HEK293 (cell line): ENCODE data around the gene RRP1.
A peak's percentile ranks its signal among the peaks of the same experiment; 100 is the strongest.

ENCODE experiments used
- CTCF ChIA-PET: fragments of 350-600 bp; formaldehyde crosslinking; extraction: SDS; loops from one replicate; lab custom pipeline; 2021; ENCODE audit warnings: antibody characterized with exemption; lab: Yijun Ruan, JAX
- POLR2A ChIA-PET: fragments of 300-600 bp; formaldehyde crosslinking; extraction: SDS; loops from one replicate; lab custom pipeline; 2020; ENCODE audit warnings: antibody characterized with exemption, inconsistent platforms; lab: Yijun Ruan, JAX
- H3K27ac ChIP-seq: fragments of 200-500 bp; sonication (Bioruptor generic); 2 replicates; pipeline ENCODE4 v1.5.1; 2014; ENCODE audit warnings: low read depth, low read length, control low read depth, inconsistent platforms; ENCODE audit errors: extremely low read depth
- H3K36me3 ChIP-seq, 2 experiments: fragments of 200-500 bp in 1 of 2; sonication (Bioruptor generic) in 1 of 2; 1 replicate in 1 of 2; 2 replicates in 1 of 2; pipeline ENCODE4 v1.5.1; 2014 to 2017; ENCODE audit warnings: inconsistent platforms in 2 of 2, low read length in 2 of 2; ENCODE audit not compliant: control insufficient read depth in 2 of 2, insufficient read depth in 1 of 2
- H3K4me1 ChIP-seq: fragments of 200-500 bp; sonication (Bioruptor generic); 2 replicates; pipeline ENCODE4 v1.5.1; 2014; ENCODE audit warnings: mild to moderate bottlenecking, low read length, inconsistent platforms; ENCODE audit not compliant: control insufficient read depth, insufficient read depth
- H3K4me3 ChIP-seq: 2 replicates; pipeline ENCODE4 v1.5.1; 2011; ENCODE audit warnings: low read depth, mild to moderate bottlenecking, control low read depth, low read length, moderate library complexity
- H3K9me3 ChIP-seq: fragments of 200-500 bp; sonication (Bioruptor generic); 2 replicates; pipeline ENCODE4 v1.5.1; 2014; ENCODE audit warnings: low read depth, low read length, inconsistent platforms; ENCODE audit not compliant: control insufficient read depth, insufficient read depth
- GLI2 ChIP-seq: fragments of 450-650 bp; formaldehyde crosslinking; IDR thresholded peaks from 2 replicates; pipeline ENCODE4; 2017; ENCODE audit warnings: missing biosample characterization, missing genetic modification characterization, low read depth, borderline replicate concordance
- GLI4 ChIP-seq: fragments of 450-650 bp; formaldehyde crosslinking; IDR thresholded peaks from 2 replicates; pipeline ENCODE4 v1.5.1; 2016; ENCODE audit warnings: missing biosample characterization, missing genetic modification characterization
- GLIS1 ChIP-seq: fragments of 450-650 bp; formaldehyde crosslinking; IDR thresholded peaks from 2 replicates; pipeline ENCODE4 v1.5.1; 2016; ENCODE audit warnings: missing biosample characterization, missing genetic modification characterization
- MYNN ChIP-seq: fragments of 450-650 bp; formaldehyde crosslinking; IDR thresholded peaks from 2 replicates; pipeline ENCODE4 v1.5.1; 2016; ENCODE audit warnings: missing biosample characterization, missing genetic modification characterization, borderline replicate concordance
- SP3 ChIP-seq: fragments of 450-650 bp; formaldehyde crosslinking; IDR thresholded peaks from 2 replicates; pipeline ENCODE4 v1.5.1; 2016; ENCODE audit warnings: missing biosample characterization, missing genetic modification characterization
- ZNF18 ChIP-seq: fragments of 450-650 bp; formaldehyde crosslinking; IDR thresholded peaks from 2 replicates; pipeline ENCODE4 v1.5.1; 2016; ENCODE audit warnings: missing biosample characterization, missing genetic modification characterization
- ZNF335 ChIP-seq: fragments of 450-650 bp; formaldehyde crosslinking; conservative IDR thresholded peaks from 2 replicates; pipeline ENCODE4 v1.5.1; 2016; ENCODE audit warnings: missing biosample characterization, missing genetic modification characterization
- ZNF394 ChIP-seq: fragments of 450-650 bp; formaldehyde crosslinking; IDR thresholded peaks from 2 replicates; pipeline ENCODE4 v1.5.1; 2016; ENCODE audit warnings: missing biosample characterization, missing genetic modification characterization, mild to moderate bottlenecking, moderate library complexity, borderline replicate concordance
- ZNF416 ChIP-seq: fragments of 450-650 bp; formaldehyde crosslinking; IDR thresholded peaks from 2 replicates; pipeline ENCODE4 v1.5.1; 2016; ENCODE audit warnings: missing biosample characterization, missing genetic modification characterization
- ZNF426 ChIP-seq: fragments of 450-650 bp; formaldehyde crosslinking; IDR thresholded peaks from 2 replicates; pipeline ENCODE4 v1.5.1; 2017; ENCODE audit warnings: missing biosample characterization, missing genetic modification characterization, mild to moderate bottlenecking, inconsistent platforms, moderate library complexity
- ZNF488 ChIP-seq: fragments of 450-650 bp; formaldehyde crosslinking; IDR thresholded peaks from 2 replicates; pipeline ENCODE4 v1.5.1; 2016; ENCODE audit warnings: missing biosample characterization, missing genetic modification characterization
- ZNF600 ChIP-seq: fragments of 450-650 bp; formaldehyde crosslinking; IDR thresholded peaks from 2 replicates; pipeline ENCODE4 v1.5.1; 2016; ENCODE audit warnings: missing biosample characterization, missing genetic modification characterization
- ZNF692 ChIP-seq: fragments of 450-650 bp; formaldehyde crosslinking; IDR thresholded peaks from 2 replicates; pipeline ENCODE4 v1.5.1; 2016; ENCODE audit warnings: missing biosample characterization, missing genetic modification characterization
- ZNF707 ChIP-seq: fragments of 450-650 bp; formaldehyde crosslinking; IDR thresholded peaks from 2 replicates; pipeline ENCODE4 v1.5.1; 2016; ENCODE audit warnings: missing biosample characterization, missing genetic modification characterization
- ZSCAN23 ChIP-seq: fragments of 450-650 bp; formaldehyde crosslinking; IDR thresholded peaks from 2 replicates; pipeline ENCODE4 v1.5.1; 2016; ENCODE audit warnings: missing biosample characterization, missing genetic modification characterization
- TF ChIP-seq, protein P1 (sequence below): fragments of 450-650 bp; formaldehyde crosslinking; IDR thresholded peaks from 2 replicates; pipeline ENCODE4 v1.5.1; 2017; ENCODE audit warnings: missing biosample characterization, mild to moderate bottlenecking, missing genetic modification characterization, moderate library complexity
- TF ChIP-seq, protein P2 (sequence below): fragments of 450-650 bp; formaldehyde crosslinking; IDR thresholded peaks from 2 replicates; pipeline ENCODE4 v1.5.1; 2016; ENCODE audit warnings: missing biosample characterization, missing genetic modification characterization
- TF ChIP-seq, protein P3 (sequence below): fragments of 450-650 bp; formaldehyde crosslinking; IDR thresholded peaks from 2 replicates; pipeline ENCODE4 v1.5.1; 2016; ENCODE audit warnings: missing biosample characterization, missing genetic modification characterization

RRP1 gene

GRCh38 chr21:43763901-43764523 lies 25.4 kb upstream of the RRP1 start:
- TF ChIP-seq ZNF416 (tag by site-specific recombination) (no peak), ZNF692 (tag by site-specific recombination) (peak; percentile 65; the same call in 1 of the 2 replicates), ZNF707 (no peak), ZNF488 (no peak), ZNF426 (tag by site-specific recombination) (no peak), GLI2 (no peak)
- TF ChIP-seq, protein P1, sequence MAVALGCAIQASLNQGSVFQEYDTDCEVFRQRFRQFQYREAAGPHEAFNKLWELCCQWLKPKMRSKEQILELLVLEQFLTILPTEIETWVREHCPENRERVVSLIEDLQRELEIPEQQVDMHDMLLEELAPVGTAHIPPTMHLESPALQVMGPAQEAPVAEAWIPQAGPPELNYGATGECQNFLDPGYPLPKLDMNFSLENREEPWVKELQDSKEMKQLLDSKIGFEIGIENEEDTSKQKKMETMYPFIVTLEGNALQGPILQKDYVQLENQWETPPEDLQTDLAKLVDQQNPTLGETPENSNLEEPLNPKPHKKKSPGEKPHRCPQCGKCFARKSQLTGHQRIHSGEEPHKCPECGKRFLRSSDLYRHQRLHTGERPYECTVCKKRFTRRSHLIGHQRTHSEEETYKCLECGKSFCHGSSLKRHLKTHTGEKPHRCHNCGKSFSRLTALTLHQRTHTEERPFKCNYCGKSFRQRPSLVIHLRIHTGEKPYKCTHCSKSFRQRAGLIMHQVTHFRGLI = no peak
- TF ChIP-seq, protein P2, sequence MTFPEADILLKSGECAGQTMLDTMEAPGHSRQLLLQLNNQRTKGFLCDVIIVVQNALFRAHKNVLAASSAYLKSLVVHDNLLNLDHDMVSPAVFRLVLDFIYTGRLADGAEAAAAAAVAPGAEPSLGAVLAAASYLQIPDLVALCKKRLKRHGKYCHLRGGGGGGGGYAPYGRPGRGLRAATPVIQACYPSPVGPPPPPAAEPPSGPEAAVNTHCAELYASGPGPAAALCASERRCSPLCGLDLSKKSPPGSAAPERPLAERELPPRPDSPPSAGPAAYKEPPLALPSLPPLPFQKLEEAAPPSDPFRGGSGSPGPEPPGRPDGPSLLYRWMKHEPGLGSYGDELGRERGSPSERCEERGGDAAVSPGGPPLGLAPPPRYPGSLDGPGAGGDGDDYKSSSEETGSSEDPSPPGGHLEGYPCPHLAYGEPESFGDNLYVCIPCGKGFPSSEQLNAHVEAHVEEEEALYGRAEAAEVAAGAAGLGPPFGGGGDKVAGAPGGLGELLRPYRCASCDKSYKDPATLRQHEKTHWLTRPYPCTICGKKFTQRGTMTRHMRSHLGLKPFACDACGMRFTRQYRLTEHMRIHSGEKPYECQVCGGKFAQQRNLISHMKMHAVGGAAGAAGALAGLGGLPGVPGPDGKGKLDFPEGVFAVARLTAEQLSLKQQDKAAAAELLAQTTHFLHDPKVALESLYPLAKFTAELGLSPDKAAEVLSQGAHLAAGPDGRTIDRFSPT (tag by site-specific recombination) = no peak
- H3K36me3 ChIP-seq = peaks cover 0 to 35% of the 10 kb centered on the region in 2 experiments; a peak in 1 of 3 replicates
- H3K27ac ChIP-seq = no peak overlapping the region
- H3K9me3 ChIP-seq = no peaks in the 10 kb centered on the region
- H3K4me1 ChIP-seq = no peaks in the 10 kb centered on the region
- ChIA-PET CTCF (interaction anchor here (0.7 kb wide), 1 partner anchor 52 kb away, joined by 3 read pairs; no protein-coding TSS in a partner anchor), POLR2A (interaction anchor here (0.6 kb wide), 1 partner anchor 67 kb away, joined by 4 read pairs; no protein-coding TSS in a partner anchor)
- H3K4me3 ChIP-seq = no peak overlapping the region

GRCh38 chr21:43764576-43765495 lies 24.5 kb upstream of the RRP1 start:
- Histone ChIP-seq H3K36me3 (peaks cover 0 to 29% of the 10 kb centered on the region in 2 experiments; a peak in 1 of 3 replicates), H3K27ac (no peak overlapping the region), H3K4me3 (no peak overlapping the region), H3K9me3 (no peaks in the 10 kb centered on the region), H3K4me1 (no peaks in the 10 kb centered on the region)
- ChIA-PET POLR2A (interaction anchor here (0.6 to 0.7 kb wide), 2 partner anchors 19 to 68 kb away, joined by 4 read pairs; no protein-coding TSS in a partner anchor), CTCF (interaction anchor here (0.7 kb wide), 1 partner anchor 51 kb away, joined by 3 read pairs; no protein-coding TSS in a partner anchor)
- TF ChIP-seq SP3 (tag by site-specific recombination) = no peak
- TF ChIP-seq ZNF394 (tag by site-specific recombination) = peak; percentile 62
- TF ChIP-seq ZNF18 (tag by site-specific recombination) = peak; percentile 93
- TF ChIP-seq ZNF335 (tag by site-specific recombination) = no peak
- TF ChIP-seq GLI4 (tag by site-specific recombination) = no peak
- TF ChIP-seq ZSCAN23 (tag by site-specific recombination) = 0 out of 2 replicates have a peak, but pooled peaks have one; percentile 19
- TF ChIP-seq ZNF600 = peak; percentile 91
- peak; percentile 83; the same call in 1 of the 2 replicates for TF ChIP-seq GLIS1 (tag by site-specific recombination)
- TF ChIP-seq MYNN (tag by site-specific recombination) = peak; percentile 60; the same call in 1 of the 2 replicates
- TF ChIP-seq, protein P3, sequence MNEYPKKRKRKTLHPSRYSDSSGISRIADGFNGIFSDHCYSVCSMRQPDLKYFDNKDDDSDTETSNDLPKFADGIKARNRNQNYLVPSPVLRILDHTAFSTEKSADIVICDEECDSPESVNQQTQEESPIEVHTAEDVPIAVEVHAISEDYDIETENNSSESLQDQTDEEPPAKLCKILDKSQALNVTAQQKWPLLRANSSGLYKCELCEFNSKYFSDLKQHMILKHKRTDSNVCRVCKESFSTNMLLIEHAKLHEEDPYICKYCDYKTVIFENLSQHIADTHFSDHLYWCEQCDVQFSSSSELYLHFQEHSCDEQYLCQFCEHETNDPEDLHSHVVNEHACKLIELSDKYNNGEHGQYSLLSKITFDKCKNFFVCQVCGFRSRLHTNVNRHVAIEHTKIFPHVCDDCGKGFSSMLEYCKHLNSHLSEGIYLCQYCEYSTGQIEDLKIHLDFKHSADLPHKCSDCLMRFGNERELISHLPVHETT (tag by site-specific recombination) = 0 out of 2 replicates have a peak, but pooled peaks have one; percentile 31
